Right renal pelvis (tissue), 4 donors: ENCODE results near the gene ABCC6. TPM values are rescaled to one million over a fixed set of nuclear protein-coding genes. Genes with fewer than 3 reads are reported as not detected.

Experiments used
- DNase-seq, 4 donors: peaks; one replicate each; pipeline ENCODE4 v3.0.0-alpha.2; 2013; ENCODE audit warnings: low read depth in 4 of 4, low spot score in 3 of 4, missing footprints in 1 of 4
- polyA plus RNA-seq, 4 donors: library from polyadenylated mRNA; unstranded; fragments of 120-200 nt; gene quantifications; one replicate each; pipeline ENCODE4 v1.2.1, GENCODE V29; 2013; ENCODE audit not compliant: insufficient read length in 4 of 4

Gene ABCC6
- polyA plus RNA-seq, 4 donors: 17.7 to 31.1 (median 19.1) TPM

- no peak for DNase-seq
Observed at GRCh38 chr16:16146380-16147315, 76.6 kb downstream of the ABCC6 start.

GRCh38 chr16:16145286-16145685 is 78.0 kb downstream of the ABCC6 start:
- no peak for DNase-seq

- DNase-seq: no peak
Observed at GRCh38 chr16:16144416-16144815, 78.9 kb downstream of the ABCC6 start.

GRCh38 chr16:16143931-16144330 is 79.4 kb downstream of the ABCC6 start:
- DNase-seq: no peak

GRCh38 chr16:16143038-16143763 is 80.1 kb downstream of the ABCC6 start:
- no peak for DNase-seq

- DNase-seq: no peak
Observed at GRCh38 chr16:16141784-16142396, 81.4 kb downstream of the ABCC6 start.

GRCh38 chr16:16141141-16141540 is 82.2 kb downstream of the ABCC6 start:
- DNase-seq: no peak

- DNase-seq: no peak
Observed at GRCh38 chr16:16140537-16140936, 82.8 kb downstream of the ABCC6 start.

- no peak for DNase-seq
Observed at GRCh38 chr16:16139806-16140205, 83.5 kb downstream of the ABCC6 start.

GRCh38 chr16:16139061-16139460 is 84.2 kb downstream of the ABCC6 start:
- DNase-seq: no peak

GRCh38 chr16:16138034-16138635 is 85.2 kb downstream of the ABCC6 start:
- no peak for DNase-seq

- DNase-seq: no peak
Observed at GRCh38 chr16:16137110-16137509, 86.2 kb downstream of the ABCC6 start.

GRCh38 chr16:16136588-16136987 is 86.7 kb downstream of the ABCC6 start:
- no peak for DNase-seq

- DNase-seq: no peak
Observed at GRCh38 chr16:16133943-16134604, 89.2 kb downstream of the ABCC6 start.

GRCh38 chr16:16131659-16132058 is 91.6 kb downstream of the ABCC6 start:
- DNase-seq: no peak

GRCh38 chr16:16131204-16131603 is 92.1 kb downstream of the ABCC6 start:
- no peak for DNase-seq

- DNase-seq: peak in 3 of 4 donors; percentile 37 to 51 (median 40)
Observed at GRCh38 chr16:16127469-16128116, 95.7 kb downstream of the ABCC6 start.

GRCh38 chr16:16126896-16127295 is 96.4 kb downstream of the ABCC6 start:
- no peak for DNase-seq

- DNase-seq: no peak
Observed at GRCh38 chr16:16124974-16125373, 98.3 kb downstream of the ABCC6 start.

GRCh38 chr16:16124438-16124837 is 98.9 kb downstream of the ABCC6 start:
- DNase-seq: no peak
